Gastroesophageal sphincter (tissue), 4 donors: ENCODE data around the gene FAM209A. TPM values are rescaled to one million over a fixed set of nuclear protein-coding genes. Genes with fewer than 3 reads are reported as not detected.
"Not testable (repeated sequence)": the region's sequence is repeated elsewhere in the genome, so short reads cannot be mapped to it uniquely, and the experiment has no call there.

Experiments used
- ATAC-seq: fragments of 150-250 bp; one replicate; pipeline ENCODE4 v1.9.1; 2016; ENCODE audit warnings: mild to moderate bottlenecking, moderate library complexity
- H3K27ac ChIP-seq, 4 donors: fragments of 200-600 bp; sonication (generic) in 3 of 4; 1 replicate in 3 of 4; 2 replicates in 1 of 4; pipeline ENCODE4 v1.5.1; 2016 to 2019
- H3K27me3 ChIP-seq: fragments of 200-600 bp; sonication (generic); one replicate; pipeline ENCODE4 v1.5.1; 2019
- H3K36me3 ChIP-seq, 2 donors: fragments of 200-600 bp; sonication (generic); one replicate each; pipeline ENCODE4 v1.5.1; 2019; ENCODE audit warnings: control low read depth in 1 of 2
- H3K4me1 ChIP-seq, 3 donors: fragments of 200-600 bp; sonication (generic); 1 replicate in 2 of 3; 2 replicates in 1 of 3; pipeline ENCODE4 v1.5.1; 2016 to 2019; ENCODE audit warnings: control low read depth in 2 of 3
- H3K4me3 ChIP-seq, 2 donors: fragments of 200-600 bp; sonication (generic); one replicate each; pipeline ENCODE4 v1.5.1; 2019; ENCODE audit warnings: mild to moderate bottlenecking in 1 of 2, moderate library complexity in 1 of 2
- H3K9me3 ChIP-seq, 3 donors: fragments of 200-600 bp; sonication (generic); one replicate each; pipeline ENCODE4 v1.5.1; 2017 to 2019; ENCODE audit warnings: control low read depth in 2 of 3
- EP300 ChIP-seq: sonication (generic); formaldehyde crosslinking; IDR thresholded peaks from one replicate; pipeline ENCODE4 v1.6.1; 2017; ENCODE audit warnings: antibody characterized with exemption, mild to moderate bottlenecking
- POLR2A ChIP-seq, 2 donors: fragments of 450-650 bp; IDR thresholded peaks; one replicate each; pipeline ENCODE4 v1.6.1; 2017; ENCODE audit warnings: antibody characterized with exemption in 2 of 2, mild to moderate bottlenecking in 2 of 2, moderate library complexity in 1 of 2
- POLR2AphosphoS5 ChIP-seq: sonication (generic); formaldehyde crosslinking; IDR thresholded peaks from one replicate; pipeline ENCODE4 v1.6.1; 2017; ENCODE audit warnings: antibody characterized with exemption
- WGBS, 2 donors: methylation state at CpG; one replicate each; pipeline ENCODE4 v1.1.5; 2018; ENCODE audit warnings: low coverage in 1 of 2; 5-methylcytosine and 5-hydroxymethylcytosine counted together
- total RNA-seq, 4 donors: library from RNA; depleted of rRNA; stranded (reverse); fragments of >200 nt; gene quantifications; one replicate each; pipeline ENCODE4 v1.1.0, GENCODE V29; 2016
- TF ChIP-seq, protein P1 (sequence below), 4 experiments: fragments of 200-600 bp in 2 of 4; fragments of 450-650 bp in 2 of 4; sonication (generic) in 1 of 4; IDR thresholded peaks; one replicate each; pipeline ENCODE4 v1.5.1; 2017 to 2019; ENCODE audit warnings: antibody characterized with exemption in 4 of 4, mild to moderate bottlenecking in 2 of 4, moderate library complexity in 2 of 4

Gene FAM209A
- total RNA-seq, 4 donors from 2014 or later = 0.66 TPM; not detected in 3

DNA sequence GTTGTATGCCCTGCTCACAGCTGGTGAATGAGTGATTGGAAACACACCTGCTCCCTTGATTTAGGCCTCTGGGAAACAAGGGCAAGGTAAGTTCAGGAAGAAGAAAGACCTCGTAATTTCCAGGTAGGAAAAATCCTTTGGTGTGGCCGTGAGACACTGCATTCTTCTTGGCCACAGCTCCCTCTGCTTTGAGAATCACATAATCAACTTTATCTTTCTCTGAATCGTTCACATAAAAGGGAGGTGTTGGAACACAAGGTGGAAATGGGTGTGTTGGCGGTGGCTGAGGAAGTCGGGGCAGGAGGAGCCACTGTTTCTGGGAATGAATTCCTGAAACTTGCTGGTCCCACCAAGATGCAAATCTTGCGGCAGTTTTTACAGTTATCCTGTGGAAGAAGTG lies 34.4 kb downstream of the FAM209A start:
- Histone ChIP-seq H3K9me3 (no peaks in the 10 kb centered on the region), H3K27me3 (no peaks in the 10 kb centered on the region), H3K4me1 (peaks cover 0 to 14% (median 8%) of the 10 kb centered on the region in 3 donors), H3K27ac (no peak overlapping the region), H3K36me3 (no peaks in the 10 kb centered on the region), H3K4me3 (no peak overlapping the region)
- ATAC-seq = no peak
- 48 to 96% methylated on average over 3 to 6 of the region's 6 CpGs for WGBS, 2 donors
- TF ChIP-seq POLR2A (IDR thresholded peaks at IDR 0.05) (no peak), EP300 (no peak), POLR2AphosphoS5 (no peak)
- TF ChIP-seq, protein P1, sequence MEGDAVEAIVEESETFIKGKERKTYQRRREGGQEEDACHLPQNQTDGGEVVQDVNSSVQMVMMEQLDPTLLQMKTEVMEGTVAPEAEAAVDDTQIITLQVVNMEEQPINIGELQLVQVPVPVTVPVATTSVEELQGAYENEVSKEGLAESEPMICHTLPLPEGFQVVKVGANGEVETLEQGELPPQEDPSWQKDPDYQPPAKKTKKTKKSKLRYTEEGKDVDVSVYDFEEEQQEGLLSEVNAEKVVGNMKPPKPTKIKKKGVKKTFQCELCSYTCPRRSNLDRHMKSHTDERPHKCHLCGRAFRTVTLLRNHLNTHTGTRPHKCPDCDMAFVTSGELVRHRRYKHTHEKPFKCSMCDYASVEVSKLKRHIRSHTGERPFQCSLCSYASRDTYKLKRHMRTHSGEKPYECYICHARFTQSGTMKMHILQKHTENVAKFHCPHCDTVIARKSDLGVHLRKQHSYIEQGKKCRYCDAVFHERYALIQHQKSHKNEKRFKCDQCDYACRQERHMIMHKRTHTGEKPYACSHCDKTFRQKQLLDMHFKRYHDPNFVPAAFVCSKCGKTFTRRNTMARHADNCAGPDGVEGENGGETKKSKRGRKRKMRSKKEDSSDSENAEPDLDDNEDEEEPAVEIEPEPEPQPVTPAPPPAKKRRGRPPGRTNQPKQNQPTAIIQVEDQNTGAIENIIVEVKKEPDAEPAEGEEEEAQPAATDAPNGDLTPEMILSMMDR (IDR thresholded peaks at IDR 0.05) = no peak

DNA sequence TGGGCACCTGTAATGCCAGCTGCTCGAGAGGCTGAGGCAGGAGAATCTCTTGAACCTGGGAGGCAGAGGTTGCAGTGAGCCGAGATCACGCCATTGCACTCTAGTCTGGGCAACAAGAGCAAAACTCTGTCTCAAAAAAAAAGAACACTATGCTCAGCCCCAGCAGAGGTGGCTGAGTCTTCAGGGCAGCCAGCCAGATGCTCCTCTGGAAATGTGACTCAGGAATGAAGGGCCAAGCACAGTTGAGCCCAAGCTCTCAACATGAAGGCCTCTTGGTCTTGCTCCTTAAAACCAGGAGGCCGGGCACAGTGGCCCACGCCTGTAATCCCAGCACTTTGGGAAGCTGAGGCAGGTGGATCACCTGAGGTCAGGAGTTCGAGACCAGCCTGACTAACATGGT lies 40.0 kb downstream of the FAM209A start:
- H3K4me3 ChIP-seq, H3K4me1 ChIP-seq, H3K36me3 ChIP-seq, H3K9me3 ChIP-seq, ATAC-seq, H3K27me3 ChIP-seq, H3K27ac ChIP-seq: not testable (repeated sequence)
- 100% methylated on average over 1 of the region's 6 CpGs for WGBS, 2 donors

DNA sequence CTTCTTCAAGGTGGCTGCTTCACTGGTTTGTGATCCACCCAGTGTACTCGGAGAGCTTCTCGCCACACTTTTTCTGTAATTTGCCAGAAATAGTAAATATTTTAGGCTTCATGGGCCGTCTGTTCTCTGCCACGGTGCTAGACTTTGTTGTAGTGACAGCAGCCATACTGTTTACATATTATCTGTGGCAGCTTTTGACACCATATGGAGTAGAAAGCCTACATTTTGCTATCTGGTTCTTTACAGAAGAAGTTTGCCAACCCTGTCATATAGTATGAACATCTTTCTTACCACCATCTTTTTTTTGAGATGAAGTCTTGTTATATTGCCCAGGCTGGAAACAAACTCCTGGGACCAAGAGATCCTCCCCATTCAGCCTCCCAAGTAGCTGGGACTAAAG lies 41.0 kb downstream of the FAM209A start:
- no peak overlapping the region for H3K27ac ChIP-seq
- no peaks in the 10 kb centered on the region for H3K9me3 ChIP-seq
- WGBS, 2 donors = 80 to 82% methylated on average over 1 to 4 of the region's 4 CpGs
- no peak overlapping the region for H3K4me3 ChIP-seq
- no peak for TF ChIP-seq POLR2AphosphoS5
- TF ChIP-seq, protein P1 (IDR thresholded peaks at IDR 0.05) = no peak
- no peak for TF ChIP-seq EP300
- TF ChIP-seq POLR2A (IDR thresholded peaks at IDR 0.05) = no peak
- no peaks in the 10 kb centered on the region for H3K36me3 ChIP-seq
- no peak for ATAC-seq
- H3K4me1 ChIP-seq = peaks cover 0 to 5% (median 0%) of the 10 kb centered on the region in 3 donors
- H3K27me3 ChIP-seq = no peaks in the 10 kb centered on the region

DNA sequence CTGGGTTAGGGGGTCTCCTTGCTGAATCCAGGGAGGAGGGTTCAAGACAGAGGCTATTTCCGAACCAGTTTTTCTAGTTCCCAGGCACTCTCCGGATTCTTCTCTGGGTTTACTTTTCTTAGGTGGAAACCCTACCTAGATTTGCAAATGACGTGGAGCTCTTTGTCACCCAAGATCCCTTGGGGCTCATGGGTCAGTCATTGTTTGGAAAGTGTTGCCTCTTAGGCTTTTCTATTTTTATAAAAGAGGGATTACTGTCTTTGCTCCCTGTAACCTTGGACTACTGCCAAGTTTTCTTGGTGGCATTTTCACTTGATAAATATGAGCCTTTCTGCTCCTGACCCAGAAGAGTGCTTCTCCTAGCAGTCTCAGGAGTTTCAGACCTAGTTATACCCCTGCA lies 42.1 kb downstream of the FAM209A start:
- H3K4me1 ChIP-seq = peaks cover 0 to 5% (median 0%) of the 10 kb centered on the region in 3 donors
- H3K9me3 ChIP-seq = no peaks in the 10 kb centered on the region
- TF ChIP-seq, protein P1 (IDR thresholded peaks at IDR 0.05) = no peak
- TF ChIP-seq EP300 = no peak
- TF ChIP-seq POLR2A (IDR thresholded peaks at IDR 0.05) = no peak
- TF ChIP-seq POLR2AphosphoS5 = no peak
- H3K36me3 ChIP-seq = no peaks in the 10 kb centered on the region
- H3K4me3 ChIP-seq = no peak overlapping the region
- 36 to 58% methylated on average over 2 to 3 of the region's 3 CpGs for WGBS, 2 donors
- no peaks in the 10 kb centered on the region for H3K27me3 ChIP-seq
- ATAC-seq = no peak
- no peak overlapping the region for H3K27ac ChIP-seq

DNA sequence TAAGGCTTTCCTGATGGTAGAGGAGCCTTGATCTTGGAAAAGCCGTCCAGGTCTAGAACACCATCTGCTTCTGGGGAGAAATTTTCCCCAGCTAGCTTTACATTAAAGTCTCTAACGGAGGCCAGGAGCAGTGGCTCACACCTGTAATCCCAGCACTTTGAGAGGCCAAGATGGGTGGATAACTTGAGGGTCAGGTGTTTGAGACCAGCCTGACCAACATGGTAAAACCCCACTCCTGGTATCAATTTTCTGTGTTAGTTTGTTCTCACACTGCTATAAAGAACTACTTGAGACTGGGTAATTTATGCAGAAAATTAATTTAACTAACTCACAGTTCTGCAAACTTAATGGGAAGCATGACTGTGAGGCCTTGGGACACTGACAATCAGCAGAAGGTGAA lies 46.3 kb downstream of the FAM209A start:
- ATAC-seq = no peak
- TF ChIP-seq EP300 (no peak), POLR2AphosphoS5 (no peak), POLR2A (IDR thresholded peaks at IDR 0.05) (no peak)
- TF ChIP-seq, protein P1 (IDR thresholded peaks at IDR 0.05) = no peak
- Histone ChIP-seq H3K9me3 (no peaks in the 10 kb centered on the region), H3K4me3 (no peak overlapping the region), H3K27ac (no peak overlapping the region), H3K36me3 (no peaks in the 10 kb centered on the region), H3K27me3 (no peaks in the 10 kb centered on the region), H3K4me1 (peaks cover 0 to 5% (median 0%) of the 10 kb centered on the region in 3 donors)
- 0% methylated on average over 1 of the region's 2 CpGs; no CpG with 5 or more reads in 1 of the 2 donors for WGBS, 2 donors
